ENCODE data around the gene CEP112.

Gene CEP112

DNA sequence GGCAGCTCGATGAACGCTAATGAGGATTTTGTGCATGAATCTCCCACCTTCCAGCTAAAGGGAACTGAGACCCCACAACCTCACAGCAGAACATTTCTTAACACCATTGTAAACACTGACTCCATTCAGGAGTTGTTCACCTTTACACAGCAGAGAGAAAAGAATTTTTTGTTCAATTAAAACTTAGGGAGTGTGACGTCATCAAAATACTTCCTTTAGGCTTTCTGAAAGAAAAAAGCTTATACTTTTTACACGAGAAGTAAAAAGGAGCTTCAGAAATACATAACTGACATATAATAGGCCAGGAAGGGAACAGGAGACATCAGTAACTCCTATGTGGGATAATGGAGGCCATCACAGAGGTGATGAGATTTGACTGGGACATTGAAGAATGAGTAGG lies 532.4 kb downstream of the CEP112 start:
- TF ChIP-seq, protein P1, sequence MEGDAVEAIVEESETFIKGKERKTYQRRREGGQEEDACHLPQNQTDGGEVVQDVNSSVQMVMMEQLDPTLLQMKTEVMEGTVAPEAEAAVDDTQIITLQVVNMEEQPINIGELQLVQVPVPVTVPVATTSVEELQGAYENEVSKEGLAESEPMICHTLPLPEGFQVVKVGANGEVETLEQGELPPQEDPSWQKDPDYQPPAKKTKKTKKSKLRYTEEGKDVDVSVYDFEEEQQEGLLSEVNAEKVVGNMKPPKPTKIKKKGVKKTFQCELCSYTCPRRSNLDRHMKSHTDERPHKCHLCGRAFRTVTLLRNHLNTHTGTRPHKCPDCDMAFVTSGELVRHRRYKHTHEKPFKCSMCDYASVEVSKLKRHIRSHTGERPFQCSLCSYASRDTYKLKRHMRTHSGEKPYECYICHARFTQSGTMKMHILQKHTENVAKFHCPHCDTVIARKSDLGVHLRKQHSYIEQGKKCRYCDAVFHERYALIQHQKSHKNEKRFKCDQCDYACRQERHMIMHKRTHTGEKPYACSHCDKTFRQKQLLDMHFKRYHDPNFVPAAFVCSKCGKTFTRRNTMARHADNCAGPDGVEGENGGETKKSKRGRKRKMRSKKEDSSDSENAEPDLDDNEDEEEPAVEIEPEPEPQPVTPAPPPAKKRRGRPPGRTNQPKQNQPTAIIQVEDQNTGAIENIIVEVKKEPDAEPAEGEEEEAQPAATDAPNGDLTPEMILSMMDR (conservative IDR thresholded peaks at IDR 0.05; ENCODE audit: low read depth, low read length) = no peak
- no peak for DNase-seq (ENCODE audit: low read depth)
- H3K4me3 ChIP-seq (ENCODE audit: low read depth, low read length) = no peak overlapping the region

DNA sequence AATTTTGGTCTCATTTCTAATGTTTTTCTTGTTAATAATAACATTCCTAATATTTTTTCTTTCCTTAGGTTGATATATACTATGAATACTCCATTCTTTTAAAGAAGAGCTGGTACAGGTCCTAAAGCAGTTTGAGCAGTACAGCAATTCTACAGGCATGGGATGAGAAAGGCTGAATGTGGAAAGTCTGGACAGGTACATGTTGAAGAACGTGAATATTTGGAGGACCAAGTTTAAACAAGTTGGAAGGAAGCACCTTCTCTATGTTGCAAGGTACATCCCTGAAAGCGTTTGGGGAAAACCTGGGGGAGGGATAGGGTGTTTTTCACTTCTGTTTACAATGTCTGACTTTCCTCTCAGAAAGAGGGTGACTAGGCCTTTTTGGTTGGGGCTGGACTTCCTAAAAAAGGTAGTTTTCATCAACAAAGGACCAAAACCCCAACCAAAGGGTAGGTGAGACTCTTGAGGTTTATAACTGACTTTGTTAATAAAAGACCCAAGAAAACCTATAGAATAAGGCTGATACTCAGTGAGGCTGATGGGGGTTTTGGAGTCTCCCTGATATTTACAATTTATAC lies 534.6 kb downstream of the CEP112 start:
- DNase-seq (ENCODE audit: low read depth) = no peak
- no peak overlapping the region for H3K4me3 ChIP-seq (ENCODE audit: low read depth, low read length)
- TF ChIP-seq, protein P1 (conservative IDR thresholded peaks at IDR 0.05; ENCODE audit: low read depth, low read length) = no peak

DNA sequence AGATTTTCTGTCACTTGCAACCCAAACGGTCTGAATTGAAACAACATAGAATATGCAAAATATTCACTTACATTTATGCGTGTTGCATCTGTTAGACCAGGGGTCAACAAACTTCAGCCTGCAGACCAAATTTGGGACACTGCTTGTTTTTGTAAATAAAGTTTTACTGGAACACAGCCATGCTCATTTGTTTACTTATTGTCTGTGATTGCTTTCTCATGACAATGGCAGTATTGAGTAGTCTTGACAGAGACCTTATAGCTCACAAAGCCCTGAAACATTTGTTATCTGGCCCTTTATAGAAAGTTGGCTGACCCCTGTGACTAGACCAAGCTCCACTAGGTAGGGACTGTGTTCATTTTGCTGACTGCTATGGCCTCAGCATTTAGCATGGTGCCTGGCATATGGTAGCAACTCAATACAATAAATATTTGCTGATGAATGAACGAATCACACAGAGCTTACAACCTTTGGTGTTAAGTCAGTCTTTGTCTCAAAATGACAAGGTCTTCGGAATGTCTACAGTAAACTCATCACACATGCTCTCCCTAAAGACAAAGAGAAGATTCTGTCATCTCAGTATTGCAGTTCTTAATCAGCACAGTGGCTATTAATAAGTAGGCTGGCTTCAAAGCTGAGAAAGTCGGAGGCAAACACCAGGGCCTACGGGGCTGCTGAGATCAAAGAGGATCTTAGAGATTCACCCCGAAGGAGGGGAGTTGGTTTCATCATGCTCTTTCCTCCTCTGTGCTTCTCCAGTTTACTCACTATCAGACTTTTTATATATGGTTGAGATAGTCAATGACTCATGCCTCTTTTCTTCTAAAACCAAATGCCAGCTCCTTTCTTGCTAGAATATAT lies 535.3 kb downstream of the CEP112 start:
- TF ChIP-seq, protein P1 (conservative IDR thresholded peaks at IDR 0.05; ENCODE audit: low read depth, low read length) = no peak
- DNase-seq (ENCODE audit: low read depth) = peak; percentile 31
- H3K4me3 ChIP-seq (ENCODE audit: low read depth, low read length) = no peak overlapping the region

DNA sequence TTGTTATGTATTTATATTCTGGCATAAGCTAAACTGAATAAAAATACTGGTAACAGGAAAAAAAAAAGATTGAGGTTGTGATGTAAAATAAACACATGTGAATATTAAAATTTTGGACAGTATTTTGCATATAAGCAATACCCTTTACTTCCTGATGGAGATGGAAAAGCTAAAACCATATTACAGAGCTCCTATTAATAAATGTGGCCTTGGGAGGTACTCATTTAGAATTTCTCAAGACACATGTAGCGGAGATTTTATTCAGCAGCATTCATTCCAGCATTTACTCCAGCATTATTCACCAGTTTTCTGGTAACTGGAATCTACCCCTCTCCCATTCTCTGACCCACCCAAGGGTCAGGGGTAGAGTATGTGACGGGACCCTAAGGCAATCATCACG lies 536.2 kb downstream of the CEP112 start:
- TF ChIP-seq, protein P1 (conservative IDR thresholded peaks at IDR 0.05; ENCODE audit: low read depth, low read length) = no peak
- no peak overlapping the region for H3K4me3 ChIP-seq (ENCODE audit: low read depth, low read length)
- DNase-seq (ENCODE audit: low read depth) = no peak

DNA sequence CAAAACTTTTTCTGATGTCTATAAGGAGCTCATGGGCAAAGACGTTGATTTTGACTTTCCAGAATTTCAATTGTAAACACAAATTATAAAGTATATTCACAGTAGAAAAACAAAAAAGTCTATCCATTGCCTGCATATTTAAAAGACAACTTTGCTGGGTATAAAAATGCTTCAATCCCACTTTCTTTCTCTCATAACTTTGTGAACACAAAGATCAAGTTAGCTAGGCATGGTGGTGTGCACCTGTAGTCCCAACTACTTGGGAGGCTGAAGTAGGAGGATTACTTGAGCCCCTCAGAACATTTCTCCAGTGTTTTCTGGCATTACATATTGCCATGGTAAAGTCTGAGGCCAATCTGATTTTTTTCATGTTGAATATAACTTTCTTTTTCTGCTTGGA lies 547.4 kb downstream of the CEP112 start:
- no peak overlapping the region for H3K4me3 ChIP-seq (ENCODE audit: low read depth, low read length)
- TF ChIP-seq, protein P1 (conservative IDR thresholded peaks at IDR 0.05; ENCODE audit: low read depth, low read length) = no peak
- DNase-seq (ENCODE audit: low read depth) = no peak

DNA sequence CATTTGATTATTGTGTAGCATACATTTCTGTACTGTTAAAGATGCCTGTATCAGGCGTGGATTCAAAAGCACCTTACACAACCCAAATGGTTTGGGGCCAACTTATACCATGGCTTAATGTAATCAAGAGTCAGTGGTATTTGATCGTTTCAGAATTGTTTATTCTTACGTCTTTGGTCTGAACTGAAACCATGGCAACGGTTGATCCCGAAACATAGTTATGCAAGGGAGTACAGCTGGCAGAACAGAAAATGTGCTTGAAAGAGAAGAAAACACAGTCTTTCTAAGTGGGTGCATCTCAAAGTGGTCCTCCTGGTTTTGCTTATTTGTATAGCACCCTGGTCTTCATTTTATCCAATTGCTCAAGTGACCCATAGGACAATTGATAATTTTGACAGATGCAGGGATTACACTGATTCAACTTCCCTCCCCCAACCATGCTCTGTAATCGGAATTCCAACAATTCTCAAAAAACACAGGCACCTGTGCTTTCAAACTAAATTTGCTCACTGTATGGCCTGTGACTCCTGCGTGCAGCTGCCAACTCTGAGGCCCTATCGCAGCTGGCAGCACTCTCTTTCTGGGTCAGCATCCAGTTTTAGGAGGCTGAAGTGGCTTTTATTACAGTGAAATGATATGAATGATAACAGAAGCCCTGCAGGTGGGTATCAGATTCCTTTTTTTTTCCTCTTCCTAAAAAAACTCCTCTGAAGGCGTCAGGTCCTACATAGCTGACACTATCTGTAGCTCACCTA lies 553.5 kb downstream of the CEP112 start:
- TF ChIP-seq, protein P1 (conservative IDR thresholded peaks at IDR 0.05; ENCODE audit: low read depth, low read length) = no peak
- DNase-seq (ENCODE audit: low read depth) = peak; percentile 71
- H3K4me3 ChIP-seq (ENCODE audit: low read depth, low read length) = no peak overlapping the region
